ENCODE results near the gene TFCP2.

Gene TFCP2

DNA sequence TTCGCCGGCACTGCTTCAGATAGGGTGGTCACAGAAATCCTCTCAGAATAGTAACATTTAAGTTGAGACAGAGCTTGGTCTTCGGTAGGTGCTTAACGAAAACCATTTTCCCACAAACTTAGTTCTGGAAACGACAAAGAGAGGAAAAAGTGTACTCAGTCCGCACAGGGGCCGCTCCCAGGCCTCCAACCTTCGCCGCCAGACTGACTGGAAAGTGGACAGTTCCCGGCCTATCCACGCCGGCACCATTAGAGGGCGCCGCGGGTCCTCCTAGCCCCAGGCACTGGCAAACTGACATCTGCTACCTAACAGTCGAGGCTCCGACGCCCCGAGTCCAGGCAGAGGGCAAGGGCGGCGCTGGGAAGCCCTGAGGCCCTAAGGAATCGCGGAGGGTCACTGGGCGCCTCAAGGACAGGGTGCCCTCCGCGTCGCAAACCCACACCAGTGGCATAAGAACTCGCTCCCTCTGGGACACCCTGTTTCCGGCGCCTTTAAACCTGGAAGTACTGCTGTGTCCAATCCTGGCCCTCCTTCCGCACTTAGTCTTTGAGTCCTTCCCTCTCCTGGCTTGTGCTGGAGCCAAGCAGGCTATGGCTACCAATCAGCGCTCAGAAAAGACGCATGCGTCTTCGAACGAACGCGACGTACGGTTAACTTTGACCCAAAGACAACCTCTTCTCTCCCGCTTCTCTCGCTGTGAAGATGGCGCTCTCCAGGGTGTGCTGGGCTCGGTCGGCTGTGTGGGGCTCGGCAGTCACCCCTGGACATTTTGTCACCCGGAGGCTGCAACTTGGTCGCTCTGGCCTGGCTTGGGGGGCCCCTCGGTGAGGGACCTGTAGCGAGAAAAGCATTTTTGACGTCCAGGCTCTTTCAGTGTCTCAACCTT is 125.0 kb downstream of the TFCP2 start, which contains the start of gene LETMD1:
Gene LETMD1, plus strand, starts transcription at position 673 of the 886 bp plus-strand sequence. Its CDS starts 30 bp downstream, at position 703.
- Mint-ChIP-seq H3K4me1 (ENCODE audit: low read depth) (peaks cover 18% of the 10 kb centered on the region), H3K4me3 (peak within 1 kb of the TSS; percentile 98), H3K27me3 (no peaks in the 10 kb centered on the region), H3K36me3 (ENCODE audit: low read depth) (peaks cover 36% of the 10 kb centered on the region), H3K9me3 (no peaks in the 10 kb centered on the region), H3K27ac (peak within 1 kb of the TSS; percentile 90)
- intact Hi-C loops (cut with micrococcal nuclease), result loop anchor here (1.0 kb wide), 1 partner anchor 35 kb away; the partner anchor contains the start of gene CSRNP2
